Measurements from ENCODE around the gene CLCN1. TPM values are rescaled to one million over a fixed set of nuclear protein-coding genes. Genes with fewer than 3 reads are reported as not detected.
A peak's percentile ranks its signal among the peaks of the same experiment; 100 is the strongest.

CLCN1 gene
- total and polyA plus RNA-seq, 2 donors from 2014 or later = 0.35 TPM; not detected in 1

- H3K4me1 ChIP-seq (ENCODE audit: control insufficient read depth in 2 of 3, insufficient read depth in 2 of 3, low read depth in 1 of 3, low read length in 3 of 3) = no peaks in the 10 kb centered on the region
- DNase-seq = no peak
- no peak for FAIRE-seq
- H3K27me3 ChIP-seq (ENCODE audit: control insufficient read depth, insufficient read depth, low read length) = no peaks in the 10 kb centered on the region
- H3K36me3 ChIP-seq (ENCODE audit: control insufficient read depth in 2 of 3, insufficient read depth in 3 of 3, low read length in 3 of 3) = no peaks in the 10 kb centered on the region
- intact Hi-C loops (cut with DNase I) = no loop called here
- H3K9me3 ChIP-seq (ENCODE audit: control insufficient read depth in 2 of 3, insufficient read depth in 1 of 3, low read length in 3 of 3) = no peaks in the 10 kb centered on the region
- no peak for TF ChIP-seq CTCF (IDR thresholded peaks at IDR 0.05; ENCODE audit: borderline replicate concordance, extremely low read depth, insufficient read depth)
- H3K9ac ChIP-seq (ENCODE audit: low read length in 3 of 3) = no peak overlapping the region
- no peak overlapping the region for H3K27ac ChIP-seq (ENCODE audit: low read depth in 2 of 2, low read length in 2 of 2)
- no peak overlapping the region for H3K4me3 ChIP-seq (ENCODE audit: low read length in 3 of 3)
These were observed 35.7 kb downstream of the CLCN1 start for GRCh38 chr7:143351574-143351973.

- DNase-seq = peak in 1 of 5 donors; percentile 9
- no peak for FAIRE-seq
- TF ChIP-seq CTCF (IDR thresholded peaks at IDR 0.05; ENCODE audit: borderline replicate concordance, extremely low read depth, insufficient read depth) = no peak
- Histone ChIP-seq H3K27me3 (ENCODE audit: control insufficient read depth, insufficient read depth, low read length) (no peaks in the 10 kb centered on the region), H3K9me3 (ENCODE audit: control insufficient read depth in 2 of 3, insufficient read depth in 1 of 3, low read length in 3 of 3) (no peaks in the 10 kb centered on the region), H3K27ac (ENCODE audit: low read depth in 2 of 2, low read length in 2 of 2) (no peak overlapping the region), H3K9ac (ENCODE audit: low read length in 3 of 3) (no peak overlapping the region), H3K4me3 (ENCODE audit: low read length in 3 of 3) (no peak overlapping the region), H3K36me3 (ENCODE audit: control insufficient read depth in 2 of 3, insufficient read depth in 3 of 3, low read length in 3 of 3) (no peaks in the 10 kb centered on the region), H3K4me1 (ENCODE audit: control insufficient read depth in 2 of 3, insufficient read depth in 2 of 3, low read depth in 1 of 3, low read length in 3 of 3) (no peaks in the 10 kb centered on the region)
- intact Hi-C loops (cut with DNase I) = no loop called here
These were observed 36.7 kb downstream of the CLCN1 start for GRCh38 chr7:143352531-143353002.

GRCh38 chr7:143354376-143354775 lies 38.5 kb downstream of the CLCN1 start:
- no peaks in the 10 kb centered on the region for H3K36me3 ChIP-seq (ENCODE audit: control insufficient read depth in 2 of 3, insufficient read depth in 3 of 3, low read length in 3 of 3)
- no peak overlapping the region for H3K27ac ChIP-seq (ENCODE audit: low read depth in 2 of 2, low read length in 2 of 2)
- FAIRE-seq (no peak), DNase-seq (no peak)
- TF ChIP-seq CTCF (IDR thresholded peaks at IDR 0.05; ENCODE audit: borderline replicate concordance, extremely low read depth, insufficient read depth) = no peak
- no peaks in the 10 kb centered on the region for H3K27me3 ChIP-seq (ENCODE audit: control insufficient read depth, insufficient read depth, low read length)
- H3K9ac ChIP-seq (ENCODE audit: low read length in 3 of 3) = no peak overlapping the region
- H3K4me3 ChIP-seq (ENCODE audit: low read length in 3 of 3) = no peak overlapping the region
- H3K9me3 ChIP-seq (ENCODE audit: control insufficient read depth in 2 of 3, insufficient read depth in 1 of 3, low read length in 3 of 3) = no peaks in the 10 kb centered on the region
- intact Hi-C loops (cut with DNase I) = no loop called here
- H3K4me1 ChIP-seq (ENCODE audit: control insufficient read depth in 2 of 3, insufficient read depth in 2 of 3, low read depth in 1 of 3, low read length in 3 of 3) = no peaks in the 10 kb centered on the region

- Histone ChIP-seq H3K27ac (ENCODE audit: low read depth in 2 of 2, low read length in 2 of 2) (no peak overlapping the region), H3K4me1 (ENCODE audit: control insufficient read depth in 2 of 3, insufficient read depth in 2 of 3, low read depth in 1 of 3, low read length in 3 of 3) (no peaks in the 10 kb centered on the region), H3K9me3 (ENCODE audit: control insufficient read depth in 2 of 3, insufficient read depth in 1 of 3, low read length in 3 of 3) (no peaks in the 10 kb centered on the region), H3K36me3 (ENCODE audit: control insufficient read depth in 2 of 3, insufficient read depth in 3 of 3, low read length in 3 of 3) (no peaks in the 10 kb centered on the region), H3K9ac (ENCODE audit: low read length in 3 of 3) (no peak overlapping the region), H3K4me3 (ENCODE audit: low read length in 3 of 3) (no peak overlapping the region), H3K27me3 (ENCODE audit: control insufficient read depth, insufficient read depth, low read length) (no peaks in the 10 kb centered on the region)
- DNase-seq = no peak
- intact Hi-C loops (cut with DNase I) = no loop called here
- no peak for TF ChIP-seq CTCF (IDR thresholded peaks at IDR 0.05; ENCODE audit: borderline replicate concordance, extremely low read depth, insufficient read depth)
- no peak for FAIRE-seq
These were observed 39.1 kb downstream of the CLCN1 start for GRCh38 chr7:143354965-143355364.

Measured in kidney (tissue), 14 donors.